Heart right ventricle (tissue), 16 donors: ENCODE data around the gene PPIF. TPM values are rescaled to one million over a fixed set of nuclear protein-coding genes. Genes with fewer than 3 reads are reported as not detected.

Experiments used
- ATAC-seq, 8 donors: fragments of 200-7000 bp; cut with Tn5 transposase; one replicate each; pipeline ENCODE4 v1.9.1; 2020; ENCODE audit warnings: mild to moderate bottlenecking in 8 of 8, moderate library complexity in 8 of 8, moderate number of reproducible peaks in 1 of 8
- DNase-seq, 2 donors: peaks; one replicate each; pipeline ENCODE4 v3.0.0-alpha.2; 2020
- H3K27ac ChIP-seq, 10 donors: fragments of 200-600 bp; sonication (generic) in 2 of 10; one replicate each; pipeline versions ENCODE4 v1.5.0 to v1.8.0; 2020 to 2022; ENCODE audit warnings: mild to moderate bottlenecking in 3 of 10
- H3K27me3 ChIP-seq, 7 donors: fragments of 200-600 bp; one replicate each; pipeline ENCODE4 v1.8.0; 2021 to 2022; ENCODE audit warnings: mild to moderate bottlenecking in 2 of 7
- H3K36me3 ChIP-seq, 9 donors: fragments of 200-600 bp; sonication (generic) in 1 of 9; one replicate each; pipeline versions ENCODE4 v1.5.0 to v1.8.0; 2020 to 2022; ENCODE audit warnings: mild to moderate bottlenecking in 2 of 9
- H3K4me1 ChIP-seq, 9 donors: fragments of 200-600 bp; sonication (generic) in 1 of 9; one replicate each; pipeline versions ENCODE4 v1.5.0 to v1.8.0; 2020 to 2022; ENCODE audit warnings: mild to moderate bottlenecking in 4 of 9
- H3K4me3 ChIP-seq, 10 donors: fragments of 200-600 bp; sonication (generic) in 2 of 10; one replicate each; pipeline versions ENCODE4 v1.5.0 to v1.8.0; 2020 to 2022; ENCODE audit warnings: mild to moderate bottlenecking in 7 of 10, moderate library complexity in 2 of 10
- H3K9me3 ChIP-seq, 11 donors: fragments of 200-600 bp in 10 of 11; sonication (generic) in 2 of 11; one replicate each; pipeline versions ENCODE4 v1.5.0 to v1.8.0; 2013 to 2022; ENCODE audit warnings: mild to moderate bottlenecking in 2 of 11, control low read depth in 1 of 11, moderate library complexity in 1 of 11
- WGBS, 2 donors: extraction: QIAGEN DNeasy Blood & Tissue Kit; methylation state at CpG; one replicate each; pipeline ENCODE4 v1.1.7; 2013; ENCODE audit warnings: inconsistent platforms in 1 of 2; 5-methylcytosine and 5-hydroxymethylcytosine counted together
- intact Hi-C, 10 donors: fragments of 100-400 bp; cut with DNase I; formaldehyde crosslinking; loops; one replicate each; pipeline versions ENCODE4 v1.11.1 to v1.14.2; 2022
- polyA plus RNA-seq, 2 donors: library from polyadenylated mRNA; stranded (reverse); fragments of 200-250 nt; gene quantifications; one replicate each; pipeline ENCODE4 v1.2.3, GENCODE V29; 2013
- total RNA-seq, 10 donors: library from RNA; stranded (reverse); fragmentation: NEBNext Ultra II Directional in 3 of 10; extraction: Animal tissue kit (Norgen Biotek cat#: 25700) in 3 of 10; gene quantifications; one replicate each; pipeline versions ENCODE4 v1.2.1 to v1.2.4, GENCODE V29; 2021 to 2023
- TF ChIP-seq, protein P1 (sequence below), 9 donors: fragments of 200-600 bp; sonication (generic) in 2 of 9; IDR thresholded peaks; one replicate each; pipeline versions ENCODE4 v1.5.0 to v1.8.0; 2021 to 2022; ENCODE audit warnings: antibody characterized with exemption in 9 of 9, mild to moderate bottlenecking in 5 of 9, moderate library complexity in 1 of 9
- donor health status: Arrhythmogenic right ventricular cardiomyopathy.
- donor health status: ischemic (EF 13 %, LVEDD 7.1; RV severe dilation, severe dysfunction).
- donor health status: healthy with polysubstance abuse.
- donor health status: DM: no; HTN: yes; CAD: no.
- donor health status: DM: no; HTN: no; CAD: no.
- donor health status: ischemic (EF 25% LVEDD 6.9; RV normal size, moderate dysfunction).
- donor health status: ischemic (EF 25% LVEDD 5.7; RV mildly dilated, moderate dysfunction).
- donor health status: healthy.
- donor health status: DM: yes; HTN: yes; CAD: no.
- donor health status: Ischemic cardiomyopathy.
- donor health status: ischemic (EF 35%, LVEDD 5.7; RV mildly dilated, moderate dysfunction).
- donor health status: nonischemic (EF 11% LVEDD 7.7; RV severe dilation, severe dysfunction).
- donor health status: DM: yes; HTN: yes; CAD: no.
- donor health status: PGD.
- donor health status: ischemic (EF 29% LVEDD 5.4; RV normal size, mild dysfunction).
- donor health status: nonischemic (EF 23%, LVEDD 6.1; RV moderate dilation, normal function).

PPIF gene
- total and polyA plus RNA-seq, 12 donors, result 44.3 to 205 (median 146) TPM

- TF ChIP-seq, protein P1, sequence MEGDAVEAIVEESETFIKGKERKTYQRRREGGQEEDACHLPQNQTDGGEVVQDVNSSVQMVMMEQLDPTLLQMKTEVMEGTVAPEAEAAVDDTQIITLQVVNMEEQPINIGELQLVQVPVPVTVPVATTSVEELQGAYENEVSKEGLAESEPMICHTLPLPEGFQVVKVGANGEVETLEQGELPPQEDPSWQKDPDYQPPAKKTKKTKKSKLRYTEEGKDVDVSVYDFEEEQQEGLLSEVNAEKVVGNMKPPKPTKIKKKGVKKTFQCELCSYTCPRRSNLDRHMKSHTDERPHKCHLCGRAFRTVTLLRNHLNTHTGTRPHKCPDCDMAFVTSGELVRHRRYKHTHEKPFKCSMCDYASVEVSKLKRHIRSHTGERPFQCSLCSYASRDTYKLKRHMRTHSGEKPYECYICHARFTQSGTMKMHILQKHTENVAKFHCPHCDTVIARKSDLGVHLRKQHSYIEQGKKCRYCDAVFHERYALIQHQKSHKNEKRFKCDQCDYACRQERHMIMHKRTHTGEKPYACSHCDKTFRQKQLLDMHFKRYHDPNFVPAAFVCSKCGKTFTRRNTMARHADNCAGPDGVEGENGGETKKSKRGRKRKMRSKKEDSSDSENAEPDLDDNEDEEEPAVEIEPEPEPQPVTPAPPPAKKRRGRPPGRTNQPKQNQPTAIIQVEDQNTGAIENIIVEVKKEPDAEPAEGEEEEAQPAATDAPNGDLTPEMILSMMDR (IDR thresholded peaks at IDR 0.05), result no peak
- Histone ChIP-seq H3K9me3 (no peaks in the 10 kb centered on the region), H3K27ac (no peak overlapping the region), H3K4me1 (no peaks in the 10 kb centered on the region), H3K27me3 (no peaks in the 10 kb centered on the region), H3K36me3 (peaks cover 22 to 100% (median 96%) of the 10 kb centered on the region in 9 donors), H3K4me3 (no peak overlapping the region)
- no peak for ATAC-seq
- intact Hi-C loops, result no loop called here
- DNase-seq, result peak in 1 of 2 donors; percentile 5
- WGBS, 2 donors, result 85 to 86% methylated on average over 8 of the region's 8 CpGs
These were observed 41.8 kb upstream of the PPIF start for GRCh38 chr10:79305515-79305914.

DNA sequence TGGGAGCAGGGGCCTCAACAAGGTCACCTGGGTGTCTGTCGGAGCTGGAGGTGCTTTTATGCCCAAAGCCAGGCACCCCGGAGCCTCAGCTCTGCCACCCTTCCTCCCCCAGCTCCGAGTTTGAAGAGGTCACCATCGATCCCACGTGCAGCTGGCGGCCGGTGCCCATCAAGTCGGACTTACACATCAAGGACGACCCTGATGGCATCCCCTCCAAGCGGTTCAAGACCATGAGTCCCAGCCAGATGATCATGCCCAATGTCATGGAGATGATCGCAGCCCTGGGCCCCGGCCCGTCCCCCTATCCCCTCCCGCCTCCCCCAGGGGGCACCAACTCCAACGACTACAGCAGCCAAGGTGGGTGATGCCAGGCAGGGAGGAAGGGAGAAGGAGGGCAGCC lies 41.3 kb upstream of the PPIF start:
- H3K36me3 ChIP-seq, result peaks cover 18 to 100% (median 93%) of the 10 kb centered on the region in 9 donors
- no peak overlapping the region for H3K4me3 ChIP-seq
- DNase-seq (peak in 1 of 2 donors; percentile 14), ATAC-seq (no peak)
- no peaks in the 10 kb centered on the region for H3K4me1 ChIP-seq
- TF ChIP-seq, protein P1 (IDR thresholded peaks at IDR 0.05), result no peak
- no peaks in the 10 kb centered on the region for H3K9me3 ChIP-seq
- intact Hi-C loops, result no loop called here
- no peak overlapping the region for H3K27ac ChIP-seq
- WGBS, 2 donors, result 86 to 88% methylated on average over 15 of the region's 15 CpGs
- H3K27me3 ChIP-seq, result no peaks in the 10 kb centered on the region

GRCh38 chr10:79306644-79307220 lies 40.5 kb upstream of the PPIF start:
- Histone ChIP-seq H3K36me3 (peaks cover 18 to 100% (median 87%) of the 10 kb centered on the region in 9 donors), H3K27ac (no peak overlapping the region), H3K9me3 (no peaks in the 10 kb centered on the region), H3K4me3 (no peak overlapping the region), H3K4me1 (peaks cover 0 to 4% (median 0%) of the 10 kb centered on the region in 9 donors), H3K27me3 (no peaks in the 10 kb centered on the region)
- TF ChIP-seq, protein P1 (IDR thresholded peaks at IDR 0.05), result no peak
- ATAC-seq (no peak), DNase-seq (peak in 1 of 2 donors; percentile 7)
- intact Hi-C loops, result no loop called here
- 90 to 96% methylated on average over 8 of the region's 8 CpGs for WGBS, 2 donors

GRCh38 chr10:79308016-79308415 lies 39.3 kb upstream of the PPIF start:
- peaks cover 16 to 100% (median 88%) of the 10 kb centered on the region in 9 donors for H3K36me3 ChIP-seq
- WGBS, 2 donors, result 74 to 80% methylated on average over 7 of the region's 7 CpGs
- no peak overlapping the region for H3K27ac ChIP-seq
- H3K4me3 ChIP-seq, result no peak overlapping the region
- H3K9me3 ChIP-seq, result no peaks in the 10 kb centered on the region
- DNase-seq, result peak in 1 of 2 donors; percentile 1
- peaks cover 0 to 4% (median 0%) of the 10 kb centered on the region in 9 donors for H3K4me1 ChIP-seq
- intact Hi-C loops, result no loop called here
- no peaks in the 10 kb centered on the region for H3K27me3 ChIP-seq
- ATAC-seq, result no peak
- TF ChIP-seq, protein P1 (IDR thresholded peaks at IDR 0.05), result no peak
